ENCODE measurements around the gene TNFSF13. TPM values are rescaled to one million over a fixed set of nuclear protein-coding genes. Genes with fewer than 3 reads are reported as not detected.
A peak's percentile ranks its signal among the peaks of the same experiment; 100 is the strongest.

TNFSF13 gene
- total and polyA plus RNA-seq, 2 of the 8 experiments (the other 6 are each of a cell fraction or from before 2014, with no cell fraction given): 2.1 to 2.6 TPM

GRCh38 chr17:7591596-7591995 is 33.0 kb downstream of the TNFSF13 start:
- H2AK5ac ChIP-seq (ENCODE audit: low read depth, low read length): 0 out of 2 replicates have a peak overlapping the region, but pooled peaks have one; percentile 19
- H3K36me3 ChIP-seq (ENCODE audit: control insufficient read depth in 2 of 4, insufficient read depth in 4 of 4, low read length in 3 of 4): peaks cover 17 to 60% (median 43%) of the 10 kb centered on the region in 4 experiments
- 0 out of 2 replicates have a peak overlapping the region, but pooled peaks have one; percentile 17 for H2BK12ac ChIP-seq (ENCODE audit: low read depth, low read length)
- H3K23ac ChIP-seq (ENCODE audit: insufficient read length): no peak overlapping the region
- H3K27ac ChIP-seq (ENCODE audit: low read depth, low read length): peak overlapping the region; percentile 87
- H4K5ac ChIP-seq (ENCODE audit: insufficient read length, low read depth, low read length): no peak overlapping the region
- no peak overlapping the region; the same call in 1 of the 2 replicates for H3K18ac ChIP-seq (ENCODE audit: extremely low read depth, low read length)
- H2AFZ ChIP-seq (ENCODE audit: low read length): no peak overlapping the region
- H3K9me3 ChIP-seq (ENCODE audit: insufficient read depth in 2 of 2, low read depth in 1 of 2, low read length in 1 of 2): no peaks in the 10 kb centered on the region
- H3K23me2 ChIP-seq (ENCODE audit: low read depth, low read length): peaks cover 15% of the 10 kb centered on the region; the same call in 1 of the 2 replicates
- H3K4ac ChIP-seq (replicated peaks; ENCODE audit: insufficient read length, low read depth, low read length): no peak overlapping the region
- H3K56ac ChIP-seq (replicated peaks; ENCODE audit: insufficient read length, low read depth, low read length): no peak overlapping the region
- H3K79me1 ChIP-seq (ENCODE audit: low read depth, low read length): no peaks in the 10 kb centered on the region; the same call in 1 of the 2 replicates
- H4K91ac ChIP-seq (replicated peaks; ENCODE audit: insufficient read length, low read length): no peak overlapping the region
- no peaks in the 10 kb centered on the region for H3K79me2 ChIP-seq (ENCODE audit: control insufficient read depth in 1 of 2, insufficient read depth in 2 of 2, low read length in 2 of 2)
- H4K8ac ChIP-seq (ENCODE audit: extremely low read depth, insufficient read depth, low read length): no peak overlapping the region; the same call in 1 of the 2 replicates
- 95% methylated on average over 5 of the region's 5 CpGs; no CpG with 5 or more reads in 1 of the 2 experiments for WGBS, 2 experiments (ENCODE audit: extremely low coverage in 1 of 2, insufficient coverage in 1 of 2, insufficient read length in 1 of 2, insufficient replicate concordance in 2 of 2, low coverage in 1 of 2, low lambda C conversion rate in 2 of 2, missing lambda C conversion rate in 1 of 2)
- H3K4me3 ChIP-seq (ENCODE audit: extremely low read depth in 1 of 4, insufficient read depth in 2 of 4, low read depth in 3 of 4, low read length in 4 of 4): peak overlapping the region in 1 of 4 experiments; percentile 23; a peak in 1 of 8 replicates
- H2BK5ac ChIP-seq (ENCODE audit: low read depth, low read length): peak overlapping the region; percentile 66
- peak overlapping the region in 1 of 2 experiments; percentile 71; a peak in 3 of 4 replicates for H3K4me2 ChIP-seq (ENCODE audit: insufficient read depth in 1 of 2, low read depth in 2 of 2, low read length in 2 of 2)
- H2BK15ac ChIP-seq (ENCODE audit: low read length): no peak overlapping the region
- H4K20me1 ChIP-seq (replicated peaks in 1 of 2; ENCODE audit: control insufficient read depth in 1 of 2, insufficient read depth in 2 of 2, low read length in 2 of 2): peaks cover 0 to 2% of the 10 kb centered on the region in 2 experiments
- H3K27me3 ChIP-seq (replicated peaks in 1 of 4; ENCODE audit: control insufficient read depth in 3 of 4, extremely low read depth in 1 of 4, insufficient read depth in 3 of 4, low read length in 3 of 4): no peaks in the 10 kb centered on the region
- H3K4me1 ChIP-seq (replicated peaks in 1 of 4; ENCODE audit: control insufficient read depth in 3 of 4, insufficient read depth in 4 of 4, low read length in 3 of 4): peaks cover 6 to 21% (median 18%) of the 10 kb centered on the region in 4 experiments
- ChIA-PET POLR2A (ENCODE audit: partially characterized antibody) (interaction anchor here (0.9 to 28.5 kb wide), 8 partner anchors 10 to 95 kb away, joined by 3 to 1144 read pairs (median 11); partner anchors contain the start of genes CD68, FXR2, SAT2 and SENP3), CTCF (ENCODE audit: partially characterized antibody) (interaction anchor here (0.9 to 2.4 kb wide), 5 partner anchors 10 to 96 kb away, joined by 3 to 10 read pairs (median 4); partner anchors contain the start of genes CD68 and WRAP53)
- TF ChIP-seq MAFK (IDR thresholded peaks at IDR 0.05; ENCODE audit: low read depth, low read length) (no peak), TAF1 (IDR thresholded peaks at IDR 0.05; ENCODE audit: low read depth, low read length) (no peak), RAD21 (IDR thresholded peaks at IDR 0.05 in 1 of 2, conservative IDR thresholded peaks at IDR 0.05 in 1 of 2; ENCODE audit: low read depth in 2 of 2, low read length in 2 of 2) (no peak), HDAC6 (IDR thresholded peaks at IDR 0.05; ENCODE audit: low read depth, low read length) (no peak), TAF7 (optimal IDR thresholded peaks at IDR 0.05; ENCODE audit: borderline replicate concordance, low read depth, low read length) (no peak), TCF12 (IDR thresholded peaks at IDR 0.05; ENCODE audit: low read depth, low read length) (no peak), ASH2L (IDR thresholded peaks at IDR 0.05; ENCODE audit: low read length) (no peak)
- no peak for FAIRE-seq
- DNase-seq (ENCODE audit: low read depth in 1 of 2, low spot score in 2 of 2): no peak
- no peak overlapping the region for H2BK20ac ChIP-seq (ENCODE audit: low read length)
- H2BK120ac ChIP-seq (replicated peaks; ENCODE audit: low read depth, low read length): no peak overlapping the region
- H3K14ac ChIP-seq (ENCODE audit: insufficient read length): no peak overlapping the region
- H3K9ac ChIP-seq (replicated peaks in 1 of 4; ENCODE audit: extremely low read depth in 1 of 4, low read depth in 3 of 4, low read length in 3 of 4): no peak overlapping the region

All from H1 (cell line).